Mammary epithelial cell (primary cell): ENCODE results near the gene ALG2.

ENCODE experiments used
- CTCF ChIP-seq, 2 donors: IDR thresholded peaks in 1 of 2; conservative IDR thresholded peaks in 1 of 2; 2 replicates each; pipeline ENCODE4 v1.5.1; 2011 to 2012; ENCODE audit warnings: inconsistent platforms in 2 of 2, low read length in 2 of 2, mild to moderate bottlenecking in 2 of 2, control low read depth in 1 of 2, low read depth in 1 of 2; ENCODE audit not compliant: insufficient read depth in 1 of 2; ENCODE audit errors: extremely low read depth in 1 of 2
- EZH2 ChIP-seq: IDR thresholded peaks from 2 replicates; pipeline ENCODE4 v1.6.1; 2012; ENCODE audit warnings: low read length, inconsistent platforms, borderline replicate concordance

DNA sequence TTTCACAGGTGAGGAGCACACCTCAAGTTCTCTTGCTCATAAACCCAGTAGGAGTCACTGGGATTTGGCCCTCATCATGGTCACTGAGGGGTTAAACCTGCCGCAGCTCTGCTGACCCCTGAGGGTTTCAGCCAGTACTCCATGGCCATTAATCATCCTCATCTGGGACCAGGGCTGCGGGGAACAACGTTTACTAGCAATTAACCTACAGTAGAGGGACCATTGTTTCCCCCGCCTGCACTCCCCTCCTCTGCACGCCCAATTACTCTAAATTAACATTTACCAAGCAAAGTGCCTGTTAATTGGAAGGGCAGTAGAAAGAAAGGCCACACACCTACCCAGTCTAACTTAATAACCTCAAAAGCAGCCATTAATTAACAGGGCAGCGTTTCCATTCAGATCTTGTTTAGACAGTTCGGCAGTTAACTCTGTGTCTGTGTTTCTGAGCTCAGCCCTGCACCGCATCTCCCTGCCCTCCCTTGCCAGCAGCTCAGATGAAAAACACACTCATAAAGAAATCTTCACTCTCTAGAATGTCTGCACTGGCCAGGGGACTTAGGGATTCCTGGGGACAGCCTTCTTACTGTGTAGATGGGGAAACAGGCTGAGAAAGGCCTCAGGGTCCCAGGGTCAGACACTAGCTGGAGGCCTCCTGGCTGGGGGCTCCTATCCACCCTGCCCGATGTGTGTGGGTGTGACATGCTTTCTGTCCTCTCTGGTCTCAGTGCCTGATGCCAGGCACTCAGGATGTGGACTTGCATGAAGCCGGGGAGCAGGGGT is 51.6 kb downstream of the ALG2 start:
- TF ChIP-seq EZH2 (no peak), CTCF (conservative IDR thresholded peaks at IDR 0.05 in 1 of 2, IDR thresholded peaks at IDR 0.05 in 1 of 2; ENCODE audit: extremely low read depth in 1 of 2, insufficient read depth in 1 of 2, low read depth in 1 of 2, low read length in 2 of 2) (no peak)
